GM23338 (cell line): Measurements from ENCODE around the gene NAPG.

ENCODE experiments used
- EZH2phosphoT487 ChIP-seq: fragments of 200-600 bp; sonication (generic); IDR thresholded peaks from one replicate; pipeline ENCODE4 v1.8.1; 2018; ENCODE audit warnings: antibody characterized with exemption; ENCODE audit not compliant: unreplicated experiment
- POLR2AphosphoS5 ChIP-seq: IDR thresholded peaks from 2 replicates; pipeline ENCODE4 v1.6.1; 2016; ENCODE audit warnings: antibody characterized with exemption, low read depth
- TF ChIP-seq, protein P1 (sequence below), 2 experiments: fragments of 200-600 bp in 1 of 2; sonication (generic) in 1 of 2; conservative IDR thresholded peaks; 2 replicates each; pipeline versions ENCODE4 v1.5.1 to v1.6.1; 2016 to 2017; ENCODE audit warnings: antibody characterized with exemption in 2 of 2, low read depth in 2 of 2, mild to moderate bottlenecking in 2 of 2, moderate library complexity in 1 of 2
- TF ChIP-seq, protein P2 (sequence below): IDR thresholded peaks from one replicate; pipeline ENCODE4 v1.6.1; 2018; ENCODE audit warnings: antibody characterized with exemption; ENCODE audit not compliant: unreplicated experiment

DNA sequence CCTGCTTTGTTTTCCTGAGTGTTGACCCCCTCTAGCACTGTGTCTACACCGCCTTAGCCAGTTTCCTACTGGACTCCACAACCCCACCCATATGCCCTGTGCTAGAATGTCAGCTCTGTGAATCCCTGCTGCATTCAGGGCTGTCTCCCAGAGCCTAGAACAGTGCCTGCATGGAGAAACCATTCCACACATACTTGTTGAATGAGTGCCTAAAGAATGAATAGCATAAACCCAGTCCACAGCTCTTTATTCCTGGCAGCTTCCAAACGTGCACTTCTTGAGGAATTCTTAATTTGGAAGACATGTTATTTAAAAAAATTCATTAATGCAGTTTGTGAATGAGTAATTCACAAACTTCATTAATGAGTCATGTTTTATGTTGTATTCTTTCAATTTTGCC, 6.5 kb upstream of the NAPG start:
- TF ChIP-seq, protein P1, sequence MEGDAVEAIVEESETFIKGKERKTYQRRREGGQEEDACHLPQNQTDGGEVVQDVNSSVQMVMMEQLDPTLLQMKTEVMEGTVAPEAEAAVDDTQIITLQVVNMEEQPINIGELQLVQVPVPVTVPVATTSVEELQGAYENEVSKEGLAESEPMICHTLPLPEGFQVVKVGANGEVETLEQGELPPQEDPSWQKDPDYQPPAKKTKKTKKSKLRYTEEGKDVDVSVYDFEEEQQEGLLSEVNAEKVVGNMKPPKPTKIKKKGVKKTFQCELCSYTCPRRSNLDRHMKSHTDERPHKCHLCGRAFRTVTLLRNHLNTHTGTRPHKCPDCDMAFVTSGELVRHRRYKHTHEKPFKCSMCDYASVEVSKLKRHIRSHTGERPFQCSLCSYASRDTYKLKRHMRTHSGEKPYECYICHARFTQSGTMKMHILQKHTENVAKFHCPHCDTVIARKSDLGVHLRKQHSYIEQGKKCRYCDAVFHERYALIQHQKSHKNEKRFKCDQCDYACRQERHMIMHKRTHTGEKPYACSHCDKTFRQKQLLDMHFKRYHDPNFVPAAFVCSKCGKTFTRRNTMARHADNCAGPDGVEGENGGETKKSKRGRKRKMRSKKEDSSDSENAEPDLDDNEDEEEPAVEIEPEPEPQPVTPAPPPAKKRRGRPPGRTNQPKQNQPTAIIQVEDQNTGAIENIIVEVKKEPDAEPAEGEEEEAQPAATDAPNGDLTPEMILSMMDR (conservative IDR thresholded peaks at IDR 0.05; ENCODE audit: low read depth in 2 of 2): no peak
- no peak for TF ChIP-seq POLR2AphosphoS5
- TF ChIP-seq EZH2phosphoT487: no peak
- TF ChIP-seq, protein P2, sequence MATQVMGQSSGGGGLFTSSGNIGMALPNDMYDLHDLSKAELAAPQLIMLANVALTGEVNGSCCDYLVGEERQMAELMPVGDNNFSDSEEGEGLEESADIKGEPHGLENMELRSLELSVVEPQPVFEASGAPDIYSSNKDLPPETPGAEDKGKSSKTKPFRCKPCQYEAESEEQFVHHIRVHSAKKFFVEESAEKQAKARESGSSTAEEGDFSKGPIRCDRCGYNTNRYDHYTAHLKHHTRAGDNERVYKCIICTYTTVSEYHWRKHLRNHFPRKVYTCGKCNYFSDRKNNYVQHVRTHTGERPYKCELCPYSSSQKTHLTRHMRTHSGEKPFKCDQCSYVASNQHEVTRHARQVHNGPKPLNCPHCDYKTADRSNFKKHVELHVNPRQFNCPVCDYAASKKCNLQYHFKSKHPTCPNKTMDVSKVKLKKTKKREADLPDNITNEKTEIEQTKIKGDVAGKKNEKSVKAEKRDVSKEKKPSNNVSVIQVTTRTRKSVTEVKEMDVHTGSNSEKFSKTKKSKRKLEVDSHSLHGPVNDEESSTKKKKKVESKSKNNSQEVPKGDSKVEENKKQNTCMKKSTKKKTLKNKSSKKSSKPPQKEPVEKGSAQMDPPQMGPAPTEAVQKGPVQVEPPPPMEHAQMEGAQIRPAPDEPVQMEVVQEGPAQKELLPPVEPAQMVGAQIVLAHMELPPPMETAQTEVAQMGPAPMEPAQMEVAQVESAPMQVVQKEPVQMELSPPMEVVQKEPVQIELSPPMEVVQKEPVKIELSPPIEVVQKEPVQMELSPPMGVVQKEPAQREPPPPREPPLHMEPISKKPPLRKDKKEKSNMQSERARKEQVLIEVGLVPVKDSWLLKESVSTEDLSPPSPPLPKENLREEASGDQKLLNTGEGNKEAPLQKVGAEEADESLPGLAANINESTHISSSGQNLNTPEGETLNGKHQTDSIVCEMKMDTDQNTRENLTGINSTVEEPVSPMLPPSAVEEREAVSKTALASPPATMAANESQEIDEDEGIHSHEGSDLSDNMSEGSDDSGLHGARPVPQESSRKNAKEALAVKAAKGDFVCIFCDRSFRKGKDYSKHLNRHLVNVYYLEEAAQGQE: no peak
